ENCODE measurements around the gene BCAP31.

Gene BCAP31

GRCh38 chrX:153724252-153725038 lies at the start of gene BCAP31, which contains the start of gene ABCD1:
BCAP31 (minus strand) TSS chrX:153724387; CDS start chrX:153723244, 1,143 bp downstream.
ABCD1 (plus strand) TSS chrX:153724856; CDS start chrX:153725267, 411 bp downstream.
- peak; percentile 65 for DNase-seq (ENCODE audit: low read depth, low spot score)

GRCh38 chrX:153773218-153773611 lies 49.0 kb upstream of the BCAP31 start:
- DNase-seq (ENCODE audit: low read depth, low spot score), result no peak

GRCh38 chrX:153772316-153773217 lies 48.4 kb upstream of the BCAP31 start:
- no peak for DNase-seq (ENCODE audit: low read depth, low spot score)

- no peak for DNase-seq (ENCODE audit: low read depth, low spot score)
These were observed 47.5 kb upstream of the BCAP31 start for GRCh38 chrX:153771415-153772315.

GRCh38 chrX:153770601-153771414 lies 46.6 kb upstream of the BCAP31 start:
- no peak for DNase-seq (ENCODE audit: low read depth, low spot score)

- no peak for DNase-seq (ENCODE audit: low read depth, low spot score)
These were observed 45.8 kb upstream of the BCAP31 start for GRCh38 chrX:153769865-153770600.

GRCh38 chrX:153769158-153769864 lies 45.1 kb upstream of the BCAP31 start:
- DNase-seq (ENCODE audit: low read depth, low spot score), result no peak

- DNase-seq (ENCODE audit: low read depth, low spot score), result no peak
These were observed 44.3 kb upstream of the BCAP31 start for GRCh38 chrX:153768311-153769157.

- DNase-seq (ENCODE audit: low read depth, low spot score), result no peak
These were observed 43.5 kb upstream of the BCAP31 start for GRCh38 chrX:153767674-153768055.

GRCh38 chrX:153766871-153767673 lies 42.9 kb upstream of the BCAP31 start:
- DNase-seq (ENCODE audit: low read depth, low spot score), result no peak

GRCh38 chrX:153766098-153766817 lies 42.1 kb upstream of the BCAP31 start:
- DNase-seq (ENCODE audit: low read depth, low spot score), result peak; percentile 17

GRCh38 chrX:153765138-153766079 lies 41.2 kb upstream of the BCAP31 start:
- DNase-seq (ENCODE audit: low read depth, low spot score), result no peak

- no peak for DNase-seq (ENCODE audit: low read depth, low spot score)
These were observed 40.6 kb upstream of the BCAP31 start for GRCh38 chrX:153764786-153765137.

GRCh38 chrX:153763989-153764755 lies 40.0 kb upstream of the BCAP31 start, which contains the start of gene PLXNB3:
PLXNB3 (plus strand) TSS chrX:153764249; CDS start chrX:153765536, 1,287 bp downstream.
- DNase-seq (ENCODE audit: low read depth, low spot score), result peak; percentile 32

Data from activated naive CD8-positive, alpha-beta T cell treated with anti-CD3 and anti-CD28 coated beads, Interleukin-2, amount 50 U/mL, for 16 hours (primary cell).